A549 (cell line): ENCODE data around the gene ANGEL1.

Experiments used
- FOSL2 ChIP-seq, 2 experiments: fragments of 450-650 bp in 1 of 2; fragments of >200 bp in 1 of 2; sonication (Bioruptor Twin) in 1 of 2; formaldehyde crosslinking; IDR thresholded peaks; 2 replicates each; pipeline versions ENCODE4 v1.5.0 to v1.6.1; 2016 to 2020; ENCODE audit warnings: mild to moderate bottlenecking in 1 of 2, moderate library complexity in 1 of 2
- JUN ChIP-seq, 2 experiments: fragments of >200 bp; sonication (Bioruptor Twin); formaldehyde crosslinking; IDR thresholded peaks; 2 replicates in 1 of 2; 3 replicates in 1 of 2; pipeline ENCODE4 v1.6.1; 2016 to 2017
- REST ChIP-seq: fragments of 200-600 bp; sonication (generic); IDR thresholded peaks from 2 replicates; pipeline ENCODE4 v1.6.1; 2016; ENCODE audit warnings: antibody characterized with exemption, mild to moderate bottlenecking, moderate library complexity
- TF ChIP-seq, protein P1 (sequence below): IDR thresholded peaks from 2 replicates; pipeline ENCODE4 v1.6.1; 2012; ENCODE audit warnings: low read depth, borderline replicate concordance
- TF ChIP-seq, protein P2 (sequence below): fragments of >200 bp; sonication (Bioruptor Twin); formaldehyde crosslinking; IDR thresholded peaks from 3 replicates; pipeline ENCODE4 v1.5.1; 2016

GRCh38 chr14:76861574-76862255 lies 49.0 kb upstream of the ANGEL1 start:
- TF ChIP-seq JUN (IDR thresholded peaks at IDR 0.05) = no peak
- no peak for TF ChIP-seq REST
- TF ChIP-seq FOSL2 (IDR thresholded peaks at IDR 0.05) = no peak
- no peak for TF ChIP-seq FOSL2 (CRISPR knock-in tag; IDR thresholded peaks at IDR 0.05)
- TF ChIP-seq, protein P1, sequence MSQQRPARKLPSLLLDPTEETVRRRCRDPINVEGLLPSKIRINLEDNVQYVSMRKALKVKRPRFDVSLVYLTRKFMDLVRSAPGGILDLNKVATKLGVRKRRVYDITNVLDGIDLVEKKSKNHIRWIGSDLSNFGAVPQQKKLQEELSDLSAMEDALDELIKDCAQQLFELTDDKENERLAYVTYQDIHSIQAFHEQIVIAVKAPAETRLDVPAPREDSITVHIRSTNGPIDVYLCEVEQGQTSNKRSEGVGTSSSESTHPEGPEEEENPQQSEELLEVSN = no peak
- TF ChIP-seq, protein P2, sequence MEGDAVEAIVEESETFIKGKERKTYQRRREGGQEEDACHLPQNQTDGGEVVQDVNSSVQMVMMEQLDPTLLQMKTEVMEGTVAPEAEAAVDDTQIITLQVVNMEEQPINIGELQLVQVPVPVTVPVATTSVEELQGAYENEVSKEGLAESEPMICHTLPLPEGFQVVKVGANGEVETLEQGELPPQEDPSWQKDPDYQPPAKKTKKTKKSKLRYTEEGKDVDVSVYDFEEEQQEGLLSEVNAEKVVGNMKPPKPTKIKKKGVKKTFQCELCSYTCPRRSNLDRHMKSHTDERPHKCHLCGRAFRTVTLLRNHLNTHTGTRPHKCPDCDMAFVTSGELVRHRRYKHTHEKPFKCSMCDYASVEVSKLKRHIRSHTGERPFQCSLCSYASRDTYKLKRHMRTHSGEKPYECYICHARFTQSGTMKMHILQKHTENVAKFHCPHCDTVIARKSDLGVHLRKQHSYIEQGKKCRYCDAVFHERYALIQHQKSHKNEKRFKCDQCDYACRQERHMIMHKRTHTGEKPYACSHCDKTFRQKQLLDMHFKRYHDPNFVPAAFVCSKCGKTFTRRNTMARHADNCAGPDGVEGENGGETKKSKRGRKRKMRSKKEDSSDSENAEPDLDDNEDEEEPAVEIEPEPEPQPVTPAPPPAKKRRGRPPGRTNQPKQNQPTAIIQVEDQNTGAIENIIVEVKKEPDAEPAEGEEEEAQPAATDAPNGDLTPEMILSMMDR = no peak
